Neutrophil (primary cell): ENCODE results near the gene SHF.

ENCODE experiments used
- H3K27ac ChIP-seq: fragments of 200-600 bp; sonication (generic); 2 replicates; pipeline ENCODE4 v1.5.1; 2016; ENCODE audit warnings: mild to moderate bottlenecking, moderate library complexity
- H3K27me3 ChIP-seq: fragments of 200-600 bp; sonication (generic); 2 replicates; pipeline ENCODE4 v1.6.0; 2016; ENCODE audit warnings: mild to moderate bottlenecking
- H3K36me3 ChIP-seq: fragments of 200-600 bp; sonication (generic); 2 replicates; pipeline ENCODE4 v1.5.1; 2017
- H3K4me1 ChIP-seq, 2 experiments: fragments of 200-600 bp in 1 of 2; sonication (generic) in 1 of 2; 1 replicate in 1 of 2; 2 replicates in 1 of 2; pipeline versions ENCODE4 v1.5.1 to v1.6.1; 2013 to 2016; ENCODE audit warnings: low read depth in 1 of 2, low read length in 1 of 2, mild to moderate bottlenecking in 1 of 2, moderate library complexity in 1 of 2; ENCODE audit not compliant: control insufficient read depth in 1 of 2, insufficient read depth in 1 of 2
- H3K4me3 ChIP-seq, 2 experiments: fragments of 200-600 bp in 1 of 2; sonication (generic) in 1 of 2; 1 replicate in 1 of 2; 2 replicates in 1 of 2; pipeline ENCODE4 v1.5.1; 2013 to 2016; ENCODE audit warnings: low read depth in 1 of 2, low read length in 1 of 2, mild to moderate bottlenecking in 1 of 2, moderate library complexity in 1 of 2
- H3K9me3 ChIP-seq: fragments of 200-600 bp; sonication (generic); 2 replicates; pipeline ENCODE4 v1.5.1; 2016
- TF ChIP-seq, protein P1 (sequence below): fragments of 200-600 bp; sonication (generic); IDR thresholded peaks from 2 replicates; pipeline ENCODE4 v1.5.1; 2016; ENCODE audit warnings: antibody characterized with exemption

SHF gene

GRCh38 chr15:45134682-45135604 is 52.8 kb downstream of the SHF start:
- TF ChIP-seq, protein P1, sequence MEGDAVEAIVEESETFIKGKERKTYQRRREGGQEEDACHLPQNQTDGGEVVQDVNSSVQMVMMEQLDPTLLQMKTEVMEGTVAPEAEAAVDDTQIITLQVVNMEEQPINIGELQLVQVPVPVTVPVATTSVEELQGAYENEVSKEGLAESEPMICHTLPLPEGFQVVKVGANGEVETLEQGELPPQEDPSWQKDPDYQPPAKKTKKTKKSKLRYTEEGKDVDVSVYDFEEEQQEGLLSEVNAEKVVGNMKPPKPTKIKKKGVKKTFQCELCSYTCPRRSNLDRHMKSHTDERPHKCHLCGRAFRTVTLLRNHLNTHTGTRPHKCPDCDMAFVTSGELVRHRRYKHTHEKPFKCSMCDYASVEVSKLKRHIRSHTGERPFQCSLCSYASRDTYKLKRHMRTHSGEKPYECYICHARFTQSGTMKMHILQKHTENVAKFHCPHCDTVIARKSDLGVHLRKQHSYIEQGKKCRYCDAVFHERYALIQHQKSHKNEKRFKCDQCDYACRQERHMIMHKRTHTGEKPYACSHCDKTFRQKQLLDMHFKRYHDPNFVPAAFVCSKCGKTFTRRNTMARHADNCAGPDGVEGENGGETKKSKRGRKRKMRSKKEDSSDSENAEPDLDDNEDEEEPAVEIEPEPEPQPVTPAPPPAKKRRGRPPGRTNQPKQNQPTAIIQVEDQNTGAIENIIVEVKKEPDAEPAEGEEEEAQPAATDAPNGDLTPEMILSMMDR, result no peak
- peaks cover 82% of the 10 kb centered on the region for H3K27me3 ChIP-seq
- H3K4me1 ChIP-seq, result peaks cover 0 to 7% of the 10 kb centered on the region in 2 experiments
- no peaks in the 10 kb centered on the region for H3K36me3 ChIP-seq
- no peak overlapping the region for H3K4me3 ChIP-seq
- no peaks in the 10 kb centered on the region for H3K9me3 ChIP-seq
- no peak overlapping the region for H3K27ac ChIP-seq

DNA sequence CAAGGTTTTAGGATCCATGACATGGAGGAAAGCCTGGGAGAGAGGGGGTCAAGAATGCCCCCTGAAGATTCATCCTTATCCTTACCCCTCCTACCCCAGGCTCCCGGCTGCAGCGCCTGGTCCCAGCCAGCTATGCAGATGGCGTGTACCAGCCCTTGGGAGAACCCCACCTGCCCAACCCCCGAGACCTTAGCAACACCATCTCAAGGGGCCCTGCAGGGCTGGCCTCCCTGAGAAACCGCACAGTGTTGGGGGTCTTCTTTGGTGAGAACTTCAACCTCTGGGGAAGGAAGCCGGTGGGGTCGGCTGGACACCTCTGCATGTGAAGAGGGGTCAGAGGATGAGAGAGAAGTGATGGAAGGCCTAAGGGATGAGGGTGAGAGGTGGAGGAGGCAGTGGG is 53.7 kb downstream of the SHF start:
- Histone ChIP-seq H3K36me3 (no peaks in the 10 kb centered on the region), H3K27ac (no peak overlapping the region), H3K4me1 (peaks cover 0 to 14% of the 10 kb centered on the region in 2 experiments), H3K9me3 (no peaks in the 10 kb centered on the region), H3K27me3 (peaks cover 90% of the 10 kb centered on the region), H3K4me3 (no peak overlapping the region)
- TF ChIP-seq, protein P1, result no peak

GRCh38 chr15:45133561-45133920 is 54.2 kb downstream of the SHF start:
- Histone ChIP-seq H3K27me3 (peaks cover 96% of the 10 kb centered on the region), H3K4me1 (peaks cover 0 to 14% of the 10 kb centered on the region in 2 experiments), H3K36me3 (no peaks in the 10 kb centered on the region), H3K27ac (no peak overlapping the region), H3K9me3 (no peaks in the 10 kb centered on the region), H3K4me3 (no peak overlapping the region)
- TF ChIP-seq, protein P1, result no peak

DNA sequence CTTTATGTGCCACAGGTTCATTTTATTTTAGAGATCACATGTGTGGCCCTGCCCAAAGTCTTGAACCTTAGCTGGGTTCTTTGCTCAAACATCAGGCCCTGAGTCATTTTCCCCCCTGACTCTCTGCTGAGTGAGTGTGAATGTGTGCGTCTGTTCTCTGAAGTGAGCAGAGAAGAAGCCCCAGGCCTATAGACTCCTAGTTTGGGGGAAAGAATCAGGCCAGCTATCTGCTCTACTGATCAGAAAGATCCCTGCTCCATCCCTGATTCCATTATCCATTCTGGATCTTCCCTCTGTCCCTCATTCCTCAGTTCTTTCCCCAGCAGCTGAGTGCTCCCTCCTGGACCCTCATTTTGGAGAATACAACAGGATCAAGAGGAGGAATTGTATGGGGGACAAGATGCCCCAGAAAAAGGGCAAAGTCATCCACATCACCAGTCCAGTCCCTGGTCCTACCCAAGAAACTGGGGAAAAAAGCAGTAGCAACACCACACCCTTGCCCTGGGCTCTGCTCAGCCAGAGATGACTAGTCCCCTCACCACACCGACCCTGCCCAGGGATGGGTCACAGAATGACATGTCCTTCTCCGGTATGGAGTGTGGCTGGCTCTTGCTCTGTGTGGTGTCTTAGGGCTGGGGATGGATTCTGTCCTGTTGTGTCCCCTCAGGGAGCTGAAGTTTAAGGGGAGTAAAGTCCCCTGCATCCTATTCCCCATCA is 54.8 kb downstream of the SHF start:
- TF ChIP-seq, protein P1, result no peak
- H3K4me3 ChIP-seq, result no peak overlapping the region

GRCh38 chr15:45131510-45131909 is 56.3 kb downstream of the SHF start:
- H3K27me3 ChIP-seq, result peaks cover 99% of the 10 kb centered on the region

More for the DNA sequence above, 54.8 kb downstream of the SHF start:
- Histone ChIP-seq H3K4me1 (peaks cover 0 to 14% of the 10 kb centered on the region in 2 experiments), H3K27ac (no peak overlapping the region), H3K9me3 (no peaks in the 10 kb centered on the region), H3K36me3 (no peaks in the 10 kb centered on the region), H3K27me3 (peaks cover 98% of the 10 kb centered on the region)

More at GRCh38 chr15:45131510-45131909, 56.3 kb downstream of the SHF start:
- Histone ChIP-seq H3K4me3 (no peak overlapping the region), H3K36me3 (no peaks in the 10 kb centered on the region), H3K9me3 (no peaks in the 10 kb centered on the region), H3K27ac (no peak overlapping the region), H3K4me1 (peaks cover 0 to 14% of the 10 kb centered on the region in 2 experiments)
- TF ChIP-seq, protein P1, result no peak
